ENCODE measurements around the gene USP15. TPM values are rescaled to one million over a fixed set of nuclear protein-coding genes. Genes with fewer than 3 reads are reported as not detected.

USP15 gene
- total and polyA plus RNA-seq, 2 donors (not counting 1 experiment from before 2014, with no cell fraction given) = 116 to 182 TPM

DNA sequence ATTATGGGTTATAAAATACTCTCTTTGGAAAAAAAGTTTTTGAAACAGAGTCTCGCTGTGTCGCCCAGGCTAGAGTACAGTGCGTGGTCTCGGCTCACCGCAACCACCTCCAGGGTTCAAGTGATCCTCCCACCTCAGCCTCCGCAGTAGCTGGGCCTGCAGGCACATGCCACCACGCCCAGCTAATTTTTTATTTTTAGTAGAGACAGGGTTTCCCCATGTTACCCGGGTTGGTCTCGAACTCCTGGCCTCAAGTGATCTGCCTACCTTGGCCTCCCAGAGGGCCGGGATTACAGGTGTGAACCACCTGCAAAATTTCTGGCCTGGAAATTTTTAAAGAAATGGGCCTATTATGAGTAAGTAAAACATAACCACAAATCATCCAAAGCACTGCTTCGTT is 3.8 kb downstream of the USP15 start:
- peaks cover 81% of the 10 kb centered on the region for H3K79me2 ChIP-seq (ENCODE audit: control insufficient read depth, insufficient read depth, low read length)
- 100% methylated on average over 2 of the region's 11 CpGs for WGBS (ENCODE audit: insufficient coverage)
- ChIA-PET POLR2A (no interaction called here), CTCF (no interaction called here)
- no peak for ATAC-seq (ENCODE audit: low read depth)
- intact Hi-C loops (cut with micrococcal nuclease) = loop anchor here (5.0 to 10.0 kb wide), 5 partner anchors 33 to 1958 kb away; partner anchors contain the start of gene KICS2
- TF ChIP-seq, protein P1, sequence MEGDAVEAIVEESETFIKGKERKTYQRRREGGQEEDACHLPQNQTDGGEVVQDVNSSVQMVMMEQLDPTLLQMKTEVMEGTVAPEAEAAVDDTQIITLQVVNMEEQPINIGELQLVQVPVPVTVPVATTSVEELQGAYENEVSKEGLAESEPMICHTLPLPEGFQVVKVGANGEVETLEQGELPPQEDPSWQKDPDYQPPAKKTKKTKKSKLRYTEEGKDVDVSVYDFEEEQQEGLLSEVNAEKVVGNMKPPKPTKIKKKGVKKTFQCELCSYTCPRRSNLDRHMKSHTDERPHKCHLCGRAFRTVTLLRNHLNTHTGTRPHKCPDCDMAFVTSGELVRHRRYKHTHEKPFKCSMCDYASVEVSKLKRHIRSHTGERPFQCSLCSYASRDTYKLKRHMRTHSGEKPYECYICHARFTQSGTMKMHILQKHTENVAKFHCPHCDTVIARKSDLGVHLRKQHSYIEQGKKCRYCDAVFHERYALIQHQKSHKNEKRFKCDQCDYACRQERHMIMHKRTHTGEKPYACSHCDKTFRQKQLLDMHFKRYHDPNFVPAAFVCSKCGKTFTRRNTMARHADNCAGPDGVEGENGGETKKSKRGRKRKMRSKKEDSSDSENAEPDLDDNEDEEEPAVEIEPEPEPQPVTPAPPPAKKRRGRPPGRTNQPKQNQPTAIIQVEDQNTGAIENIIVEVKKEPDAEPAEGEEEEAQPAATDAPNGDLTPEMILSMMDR (IDR thresholded peaks at IDR 0.05) = no peak
- TF ChIP-seq EZH2 (IDR thresholded peaks at IDR 0.05; ENCODE audit: borderline replicate concordance, insufficient read depth, low read depth, low read length, poor library complexity, severe bottlenecking) = no peak
- Mint-ChIP-seq H3K27ac (peak overlapping the region; percentile 87), H3K4me3 (peak overlapping the region; percentile 79), H3K27me3 (no peaks in the 10 kb centered on the region), H3K4me1 (peaks cover 76% of the 10 kb centered on the region), H3K9me3 (ENCODE audit: insufficient read depth) (no peaks in the 10 kb centered on the region)
- peaks cover 47 to 74% of the 10 kb centered on the region in 2 donors for H3K4me1 ChIP-seq (ENCODE audit: control insufficient read depth in 2 of 2, insufficient read depth in 2 of 2, low read length in 2 of 2)
- no peak overlapping the region for H2AFZ ChIP-seq (ENCODE audit: insufficient read depth, low read depth, low read length, poor library complexity, severe bottlenecking)
- H3K9ac ChIP-seq (ENCODE audit: low read length) = peak overlapping the region; percentile 49
- H3K4me3 ChIP-seq (ENCODE audit: control extremely low read depth in 1 of 5, extremely low read depth in 1 of 5, insufficient read depth in 1 of 5, low read depth in 2 of 5, low read length in 4 of 5) = peak overlapping the region in 1 of 5 experiments; percentile 48
- H3K9me3 ChIP-seq (ENCODE audit: control extremely low read depth in 1 of 3, control insufficient read depth in 2 of 3, insufficient read depth in 1 of 3, low read length in 2 of 3) = no peaks in the 10 kb centered on the region
- peaks cover 34% of the 10 kb centered on the region for H4K20me1 ChIP-seq (ENCODE audit: control insufficient read depth, insufficient read depth, low read length, poor library complexity, severe bottlenecking)
- no peak for DNase-seq
- H3K27ac ChIP-seq (ENCODE audit: low read length in 2 of 2) = peak overlapping the region; percentile 64 to 96
- peak overlapping the region; percentile 78 for H3K4me2 ChIP-seq (replicated peaks; ENCODE audit: low read depth, low read length, poor library complexity, severe bottlenecking)
- no peaks in the 10 kb centered on the region for H3K27me3 ChIP-seq (replicated peaks in 1 of 4; ENCODE audit: control extremely low read depth in 1 of 4, control insufficient read depth in 3 of 4, insufficient read depth in 4 of 4, low read length in 3 of 4)
- H3K36me3 ChIP-seq (replicated peaks in 1 of 2; ENCODE audit: control extremely low read depth in 1 of 2, control insufficient read depth in 1 of 2, extremely low read depth in 1 of 2, insufficient read depth in 2 of 2, low read length in 1 of 2) = no peaks in the 10 kb centered on the region

DNA sequence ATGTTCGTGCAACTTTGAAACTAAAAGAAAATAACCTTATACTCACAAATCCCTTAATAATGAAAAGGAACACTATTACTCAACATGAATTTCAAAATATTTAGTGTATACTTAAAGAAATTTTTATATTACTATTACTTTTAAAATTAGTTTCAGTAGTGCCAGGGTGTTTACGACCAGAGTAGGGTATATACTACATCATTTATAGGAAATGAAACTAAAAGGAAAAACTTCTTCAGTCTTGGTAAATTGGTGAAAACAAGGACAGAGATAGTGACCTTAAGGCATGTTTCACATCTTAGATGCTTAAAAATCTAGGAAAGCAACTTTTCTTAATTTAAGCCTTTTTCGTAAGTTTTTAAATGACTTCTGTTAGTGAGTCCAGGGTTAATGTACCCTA is 4.5 kb downstream of the USP15 start:
- no peaks in the 10 kb centered on the region for H3K36me3 ChIP-seq (replicated peaks in 1 of 2; ENCODE audit: control extremely low read depth in 1 of 2, control insufficient read depth in 1 of 2, extremely low read depth in 1 of 2, insufficient read depth in 2 of 2, low read length in 1 of 2)
- Mint-ChIP-seq H3K4me3 (peak overlapping the region; percentile 79), H3K27ac (peak overlapping the region; percentile 87), H3K27me3 (no peaks in the 10 kb centered on the region), H3K9me3 (ENCODE audit: insufficient read depth) (no peaks in the 10 kb centered on the region), H3K4me1 (peaks cover 72% of the 10 kb centered on the region)
- H3K27ac ChIP-seq (ENCODE audit: low read length in 2 of 2) = peak overlapping the region; percentile 64 to 96
- POLR2A ChIA-PET = no interaction called here
- H3K27me3 ChIP-seq (replicated peaks in 1 of 4; ENCODE audit: control extremely low read depth in 1 of 4, control insufficient read depth in 3 of 4, insufficient read depth in 4 of 4, low read length in 3 of 4) = no peaks in the 10 kb centered on the region
- H3K4me1 ChIP-seq (ENCODE audit: control insufficient read depth in 2 of 2, insufficient read depth in 2 of 2, low read length in 2 of 2) = peaks cover 44 to 78% of the 10 kb centered on the region in 2 donors
- intact Hi-C loops (cut with micrococcal nuclease) = loop anchor here (5.0 to 10.0 kb wide), 5 partner anchors 33 to 1958 kb away; partner anchors contain the start of gene KICS2
- peak overlapping the region; percentile 49 for H3K9ac ChIP-seq (ENCODE audit: low read length)
- TF ChIP-seq EZH2 (IDR thresholded peaks at IDR 0.05; ENCODE audit: borderline replicate concordance, insufficient read depth, low read depth, low read length, poor library complexity, severe bottlenecking) = no peak
- TF ChIP-seq, protein P1 (IDR thresholded peaks at IDR 0.05) = no peak
- DNase-seq (peak; percentile 38), ATAC-seq (ENCODE audit: low read depth) (no peak)
- peak overlapping the region in 3 of 5 experiments; percentile 1 to 48 (median 13) for H3K4me3 ChIP-seq (ENCODE audit: control extremely low read depth in 1 of 5, extremely low read depth in 1 of 5, insufficient read depth in 1 of 5, low read depth in 2 of 5, low read length in 4 of 5)
- peaks cover 41% of the 10 kb centered on the region for H4K20me1 ChIP-seq (ENCODE audit: control insufficient read depth, insufficient read depth, low read length, poor library complexity, severe bottlenecking)
- no peak overlapping the region for H2AFZ ChIP-seq (ENCODE audit: insufficient read depth, low read depth, low read length, poor library complexity, severe bottlenecking)
- peaks cover 88% of the 10 kb centered on the region for H3K79me2 ChIP-seq (ENCODE audit: control insufficient read depth, insufficient read depth, low read length)
- peak overlapping the region; percentile 78 for H3K4me2 ChIP-seq (replicated peaks; ENCODE audit: low read depth, low read length, poor library complexity, severe bottlenecking)
- no peaks in the 10 kb centered on the region for H3K9me3 ChIP-seq (ENCODE audit: control extremely low read depth in 1 of 3, control insufficient read depth in 2 of 3, insufficient read depth in 1 of 3, low read length in 2 of 3)
- CTCF ChIA-PET = no interaction called here
- no CpG with 5 or more reads among the region's 3 CpGs for WGBS (ENCODE audit: insufficient coverage)
